ENCODE measurements around the gene KRTAP10-10. TPM values are rescaled to one million over a fixed set of nuclear protein-coding genes. Genes with fewer than 3 reads are reported as not detected.
A peak's percentile ranks its signal among the peaks of the same experiment; 100 is the strongest.
"Not testable (repeated sequence)": the region's sequence is repeated elsewhere in the genome, so short reads cannot be mapped to it uniquely, and the experiment has no call there.

Gene KRTAP10-10
- total RNA-seq, 1 experiment from 2014 or later, result not detected

- in situ Hi-C loops (cut with HindIII; ENCODE audit: low pct_unique_long_range_greater_than_20kb, low sequenced_read_pairs), result no loop called here
- DNase-seq (ENCODE audit: low read depth, low spot score), result no peak
Observed at GRCh38 chr21:44616591-44616926, 20.6 kb upstream of the KRTAP10-10 start.

DNA sequence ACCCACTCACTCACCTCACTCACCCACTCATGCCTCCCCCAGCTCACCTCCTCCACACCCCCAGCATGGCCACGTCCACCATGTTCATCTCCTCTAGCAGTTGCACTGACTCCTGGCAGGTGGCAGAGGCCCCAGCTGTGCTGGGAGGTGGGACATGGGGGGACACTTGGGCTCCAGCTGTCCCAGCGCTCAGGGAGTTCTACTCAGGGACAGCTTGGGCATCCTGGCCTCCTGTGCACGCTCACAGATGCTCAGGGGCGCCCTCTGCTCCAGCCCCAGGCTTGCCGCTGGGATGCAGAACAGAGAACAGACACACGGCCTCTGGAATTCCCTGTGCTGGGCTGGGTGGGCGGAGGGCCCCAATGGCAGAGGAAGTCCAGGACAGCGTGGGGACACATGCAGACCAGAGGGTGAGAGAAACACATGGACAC, 20.1 kb upstream of the KRTAP10-10 start:
- in situ Hi-C loops (cut with HindIII; ENCODE audit: low pct_unique_long_range_greater_than_20kb, low sequenced_read_pairs), result no loop called here
- no peak for DNase-seq (ENCODE audit: low read depth, low spot score)

- DNase-seq (ENCODE audit: low read depth, low spot score), result peak; percentile 41
- in situ Hi-C loops (cut with HindIII; ENCODE audit: low pct_unique_long_range_greater_than_20kb, low sequenced_read_pairs), result no loop called here
Observed at GRCh38 chr21:44618504-44618903, 18.7 kb upstream of the KRTAP10-10 start.

DNA sequence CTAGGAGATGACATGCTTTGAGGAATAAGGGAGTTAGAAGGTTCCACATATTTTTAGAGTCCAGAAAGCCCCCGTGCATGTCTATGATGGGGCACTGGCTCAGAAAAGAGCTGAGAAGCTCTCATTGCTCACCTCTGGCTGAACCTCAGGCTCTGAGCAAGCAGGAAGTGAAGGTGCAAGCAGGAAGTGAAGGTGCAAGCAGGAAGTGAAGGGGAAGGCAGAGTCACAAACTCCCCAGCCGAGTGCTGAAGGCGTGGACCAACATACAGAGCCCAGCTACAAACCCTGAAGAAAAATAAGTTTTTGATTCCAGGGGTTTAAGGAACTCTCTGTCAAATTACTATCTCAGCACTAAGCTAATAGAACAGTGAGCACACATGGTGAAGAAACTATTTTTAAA, 18.2 kb upstream of the KRTAP10-10 start:
- in situ Hi-C loops (cut with HindIII; ENCODE audit: low pct_unique_long_range_greater_than_20kb, low sequenced_read_pairs), result no loop called here
- no peak for DNase-seq (ENCODE audit: low read depth, low spot score)

DNA sequence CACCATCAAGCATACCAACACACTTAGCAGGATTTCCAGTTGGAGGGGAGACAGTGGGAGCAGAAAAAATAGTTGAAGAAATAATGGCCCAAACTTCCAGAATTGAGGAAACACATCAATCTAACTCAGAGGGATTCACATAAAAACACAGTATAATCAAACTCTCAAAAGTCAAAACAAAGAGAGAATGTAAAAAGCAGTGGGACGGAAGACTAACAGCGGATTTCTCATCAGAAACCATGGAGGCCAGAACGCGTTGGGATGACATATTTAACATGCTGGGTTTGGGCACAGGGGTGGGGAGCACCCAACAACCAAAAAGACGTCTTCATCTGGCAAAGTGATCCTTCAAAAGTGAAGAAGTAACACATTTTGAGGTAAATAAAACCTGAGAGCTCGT, 17.3 kb upstream of the KRTAP10-10 start:
- in situ Hi-C loops (cut with HindIII; ENCODE audit: low pct_unique_long_range_greater_than_20kb, low sequenced_read_pairs), result no loop called here
- DNase-seq (ENCODE audit: low read depth, low spot score), result no peak

- no peak for DNase-seq (ENCODE audit: low read depth, low spot score)
- in situ Hi-C loops (cut with HindIII; ENCODE audit: low pct_unique_long_range_greater_than_20kb, low sequenced_read_pairs), result no loop called here
Observed at GRCh38 chr21:44623575-44623974, 13.6 kb upstream of the KRTAP10-10 start.

DNA sequence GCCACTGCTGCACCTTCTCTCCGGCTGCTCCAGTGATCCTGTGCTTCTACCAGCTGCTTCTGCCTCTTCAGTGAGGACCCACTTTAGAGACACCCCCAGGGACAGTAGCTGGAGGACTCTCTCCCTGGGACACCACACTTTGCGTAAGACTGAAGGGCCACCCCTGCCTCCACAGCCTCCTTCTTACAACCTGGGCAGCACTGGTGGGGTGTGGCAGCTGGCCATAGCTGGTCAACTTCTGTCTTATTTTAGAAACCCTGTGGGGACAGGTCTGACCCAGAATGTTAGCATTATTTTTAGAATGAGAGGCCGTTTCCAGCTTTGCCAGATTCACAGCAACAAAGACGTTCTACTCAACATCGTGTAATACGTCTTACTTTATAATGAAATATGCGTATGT, 11.4 kb upstream of the KRTAP10-10 start:
- in situ Hi-C loops (cut with HindIII; ENCODE audit: low pct_unique_long_range_greater_than_20kb, low sequenced_read_pairs), result no loop called here
- DNase-seq (ENCODE audit: low read depth, low spot score), result no peak

DNA sequence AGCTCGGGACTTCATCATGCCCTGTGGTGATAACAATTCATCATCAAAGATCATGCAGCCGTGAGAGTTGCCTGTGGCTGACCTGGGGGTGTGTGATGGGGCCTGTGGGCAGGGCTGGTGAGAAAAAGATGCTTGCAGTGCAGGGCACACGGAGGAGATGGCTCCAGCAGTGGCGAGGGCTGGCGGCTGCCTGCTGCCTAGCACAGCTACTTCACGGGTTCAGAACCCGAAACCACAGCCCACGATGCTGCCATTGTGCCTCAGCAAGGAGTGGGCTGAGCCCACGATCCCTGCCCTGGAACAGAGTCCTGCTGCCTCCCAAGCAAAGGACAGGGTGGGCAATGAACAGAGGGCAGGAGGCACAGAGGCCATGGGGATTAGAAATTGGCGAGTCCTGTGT, 10.9 kb upstream of the KRTAP10-10 start:
- no peak for DNase-seq (ENCODE audit: low read depth, low spot score)
- in situ Hi-C loops (cut with HindIII; ENCODE audit: low pct_unique_long_range_greater_than_20kb, low sequenced_read_pairs), result no loop called here

DNA sequence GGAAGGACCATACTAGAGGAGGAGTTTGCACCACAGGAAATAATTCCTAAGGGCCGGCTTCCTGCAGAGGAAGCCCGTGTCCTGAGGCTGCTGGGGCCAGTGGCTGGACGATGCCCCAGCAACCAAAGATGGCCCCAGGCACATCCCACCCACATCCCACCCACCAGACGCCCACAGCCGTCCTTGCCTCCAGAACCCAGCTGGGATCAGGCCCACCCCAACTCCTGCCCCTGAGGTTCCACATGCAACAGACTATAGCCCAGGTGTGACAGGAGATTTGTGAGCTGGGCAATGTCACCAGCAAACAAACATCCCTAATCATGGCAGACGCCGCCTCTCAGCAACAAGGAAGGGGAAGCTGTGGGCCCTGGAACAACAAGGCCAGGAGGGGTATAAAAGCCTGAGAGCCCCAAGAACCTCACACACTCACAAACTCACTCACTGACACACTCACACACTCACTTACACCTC, 10.4 kb upstream of the KRTAP10-10 start, which contains the start of gene KRTAP10-9:
Gene KRTAP10-9 (plus strand): TSS at position 421 of the 471 bp plus-strand sequence. CDS start 79 bp downstream, outside the sequence.
- in situ Hi-C loops (cut with HindIII; ENCODE audit: low pct_unique_long_range_greater_than_20kb, low sequenced_read_pairs), result no loop called here

GRCh38 chr21:44627181-44627822, 9.9 kb upstream of the KRTAP10-10 start:
- in situ Hi-C loops (cut with HindIII; ENCODE audit: low pct_unique_long_range_greater_than_20kb, low sequenced_read_pairs); DNase-seq (ENCODE audit: low read depth, low spot score): not testable (repeated sequence)

More for the DNA sequence above, 10.4 kb upstream of the KRTAP10-10 start, which contains the start of gene KRTAP10-9:
- DNase-seq (ENCODE audit: low read depth, low spot score), result no peak

DNA sequence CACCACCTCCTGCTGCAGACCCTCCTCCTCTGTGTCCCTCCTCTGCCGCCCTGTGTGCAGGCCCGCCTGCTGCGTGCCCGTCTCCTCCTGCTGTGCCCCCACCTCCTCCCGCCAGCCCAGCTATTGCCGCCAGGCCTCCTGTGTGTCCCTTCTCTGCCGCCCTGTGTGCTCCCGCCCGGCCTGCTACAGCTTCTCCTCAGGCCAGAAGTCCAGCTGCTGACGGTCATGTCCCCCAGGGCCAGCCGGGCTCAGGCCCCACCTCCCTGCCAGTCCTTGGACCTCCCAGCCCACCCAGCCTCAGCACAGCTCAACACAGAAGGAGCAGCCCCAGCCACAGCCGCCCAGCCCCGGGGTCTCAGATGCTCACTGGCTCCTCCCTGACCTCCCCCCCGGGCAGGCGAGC, 9.3 kb upstream of the KRTAP10-10 start:
- in situ Hi-C loops (cut with HindIII; ENCODE audit: low pct_unique_long_range_greater_than_20kb, low sequenced_read_pairs); DNase-seq (ENCODE audit: low read depth, low spot score): not testable (repeated sequence)

DNA sequence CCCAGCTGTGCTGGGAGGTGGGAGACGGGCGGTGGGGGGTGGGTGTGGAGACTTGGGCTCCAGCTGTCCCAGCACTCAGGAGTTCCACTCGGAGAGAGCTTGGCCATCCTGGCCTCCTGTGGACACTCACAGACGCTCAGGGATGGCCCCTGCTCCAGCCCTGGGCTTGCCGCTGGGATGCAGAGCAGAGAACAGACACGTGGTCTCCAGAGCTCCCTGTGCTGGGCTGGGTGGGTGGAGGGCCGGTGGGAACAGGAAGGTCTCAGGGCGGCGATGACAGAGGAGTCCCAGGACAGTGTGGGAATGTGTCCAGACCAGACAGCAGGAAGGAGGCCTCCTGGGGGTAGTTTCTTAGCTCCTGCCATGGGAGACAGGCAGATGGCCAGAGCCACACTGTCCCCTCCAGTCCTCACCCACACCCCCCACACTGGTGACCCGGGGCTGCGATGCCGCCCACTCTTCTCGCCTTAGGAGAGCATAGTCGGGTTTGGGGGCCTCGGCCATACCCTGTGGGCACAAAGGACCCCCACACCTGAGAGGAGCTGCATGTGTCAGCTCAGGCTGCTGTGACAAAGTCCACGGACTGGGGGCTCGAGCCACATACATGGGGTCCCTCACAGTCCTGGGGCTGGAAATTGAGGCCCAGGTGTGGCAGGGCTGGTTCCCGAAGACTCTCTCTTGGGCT, 8.3 kb upstream of the KRTAP10-10 start:
- no peak for DNase-seq (ENCODE audit: low read depth, low spot score)
- in situ Hi-C loops (cut with HindIII; ENCODE audit: low pct_unique_long_range_greater_than_20kb, low sequenced_read_pairs), result no loop called here

GRCh38 chr21:44630440-44630839, 6.7 kb upstream of the KRTAP10-10 start:
- DNase-seq (ENCODE audit: low read depth, low spot score), result no peak
- in situ Hi-C loops (cut with HindIII; ENCODE audit: low pct_unique_long_range_greater_than_20kb, low sequenced_read_pairs), result no loop called here

GRCh38 chr21:44632067-44632466, 5.1 kb upstream of the KRTAP10-10 start:
- in situ Hi-C loops (cut with HindIII; ENCODE audit: low pct_unique_long_range_greater_than_20kb, low sequenced_read_pairs), result no loop called here

GRCh38 chr21:44636209-44637017, 743 bp upstream of the KRTAP10-10 start:
- in situ Hi-C loops (cut with HindIII; ENCODE audit: low pct_unique_long_range_greater_than_20kb, low sequenced_read_pairs), result no loop called here
- DNase-seq (ENCODE audit: low read depth, low spot score), result no peak

More at GRCh38 chr21:44632067-44632466, 5.1 kb upstream of the KRTAP10-10 start:
- DNase-seq (ENCODE audit: low read depth, low spot score), result no peak

DNA sequence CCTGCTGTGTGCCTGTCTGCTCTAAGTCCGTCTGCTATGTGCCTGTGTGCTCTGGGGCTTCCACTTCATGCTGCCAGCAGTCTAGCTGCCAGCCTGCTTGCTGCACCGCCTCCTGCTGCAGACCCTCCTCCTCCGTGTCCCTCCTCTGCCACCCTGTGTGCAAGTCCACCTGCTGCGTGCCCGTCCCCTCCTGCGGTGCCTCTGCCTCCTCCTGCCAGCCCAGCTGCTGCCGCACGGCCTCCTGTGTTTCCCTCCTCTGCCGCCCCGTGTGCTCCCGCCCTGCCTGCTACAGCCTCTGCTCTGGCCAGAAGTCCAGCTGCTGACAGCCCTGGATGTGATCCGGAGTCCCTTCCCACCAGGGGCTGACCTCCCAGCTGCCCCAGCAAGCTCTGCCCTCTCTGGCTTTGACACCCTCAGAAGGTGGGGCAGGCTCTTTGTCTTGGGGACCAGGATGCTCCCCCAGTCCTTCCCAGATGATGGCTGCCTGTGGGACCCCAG, 744 bp downstream of the KRTAP10-10 start:
- in situ Hi-C loops (cut with HindIII; ENCODE audit: low pct_unique_long_range_greater_than_20kb, low sequenced_read_pairs); DNase-seq (ENCODE audit: low read depth, low spot score): not testable (repeated sequence)

DNA sequence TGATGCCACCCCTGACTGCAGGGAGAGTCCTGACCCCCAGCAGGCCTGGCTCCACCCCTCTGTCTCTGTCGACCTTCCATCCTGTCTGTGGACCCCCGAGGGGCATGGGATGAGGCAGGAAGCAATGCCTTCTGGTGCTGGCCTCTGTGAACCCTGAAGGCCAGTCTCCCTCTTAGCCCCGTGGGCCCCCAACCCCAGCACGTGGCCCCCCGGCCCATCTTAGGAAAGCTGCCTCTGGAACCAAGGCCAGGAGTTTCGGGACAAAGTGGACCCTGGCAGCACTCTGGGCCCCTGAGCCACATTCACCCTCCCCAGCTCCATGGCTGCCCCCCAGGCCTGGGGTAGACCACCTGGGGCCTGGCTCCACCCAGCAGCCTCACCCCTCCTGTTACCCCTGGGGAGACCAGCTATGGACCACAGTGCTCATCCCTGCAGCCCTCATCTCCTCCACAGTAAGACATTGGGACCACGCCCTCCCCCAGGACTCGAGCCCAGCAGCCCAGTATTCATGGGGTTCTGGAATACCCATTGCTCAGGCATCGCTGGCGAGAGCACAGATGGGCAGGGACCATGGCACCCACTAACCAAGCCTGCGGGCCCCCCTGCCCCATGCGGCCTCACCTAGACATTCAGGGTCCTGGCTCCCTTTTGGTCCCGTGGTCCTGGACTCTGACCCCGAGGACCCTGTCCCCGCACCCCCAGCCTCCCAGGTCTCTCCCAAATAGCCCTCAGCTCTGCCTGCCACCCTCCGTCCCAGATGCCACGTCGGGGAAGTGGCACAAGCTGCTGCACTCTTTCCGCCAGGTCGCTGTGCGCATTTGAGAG, 1.6 kb downstream of the KRTAP10-10 start:
- DNase-seq (ENCODE audit: low read depth, low spot score); in situ Hi-C loops (cut with HindIII; ENCODE audit: low pct_unique_long_range_greater_than_20kb, low sequenced_read_pairs): not testable (repeated sequence)
